Measurements from ENCODE around the gene UCKL1.
A peak's percentile ranks its signal among the peaks of the same experiment; 100 is the strongest.

Gene UCKL1

GRCh38 chr20:63896264-63897105 is 59.7 kb downstream of the UCKL1 start:
- H3K27me3 ChIP-seq (ENCODE audit: low read depth), result no peaks in the 10 kb centered on the region
- peaks cover 8% of the 10 kb centered on the region for H3K36me3 ChIP-seq (replicated peaks)
- in situ Hi-C loops (cut with MboI; ENCODE audit: low sequenced_read_pairs), result no loop called here
- H3K4me3 ChIP-seq, result peak overlapping the region; percentile 58
- no peaks in the 10 kb centered on the region for H3K9me3 ChIP-seq
- H3K4me1 ChIP-seq, result no peaks in the 10 kb centered on the region
- peak in 1 of 2 experiments; percentile 34 for DNase-seq (ENCODE audit: low spot score in 2 of 2)

GRCh38 chr20:63895952-63896263 is 60.3 kb downstream of the UCKL1 start:
- in situ Hi-C loops (cut with MboI; ENCODE audit: low sequenced_read_pairs), result no loop called here
- Histone ChIP-seq H3K4me1 (no peaks in the 10 kb centered on the region), H3K27me3 (ENCODE audit: low read depth) (no peaks in the 10 kb centered on the region), H3K36me3 (replicated peaks) (peaks cover 9% of the 10 kb centered on the region), H3K9me3 (no peaks in the 10 kb centered on the region), H3K4me3 (peak overlapping the region; percentile 58)
- DNase-seq (ENCODE audit: low spot score in 2 of 2), result no peak

- peaks cover 13% of the 10 kb centered on the region for H3K36me3 ChIP-seq (replicated peaks)
- H3K27me3 ChIP-seq (ENCODE audit: low read depth), result no peaks in the 10 kb centered on the region
- no peak for DNase-seq (ENCODE audit: low spot score in 2 of 2)
- H3K4me3 ChIP-seq, result peak overlapping the region; percentile 58
- in situ Hi-C loops (cut with MboI; ENCODE audit: low sequenced_read_pairs), result no loop called here
- H3K9me3 ChIP-seq, result no peaks in the 10 kb centered on the region
- no peaks in the 10 kb centered on the region for H3K4me1 ChIP-seq
Observed at GRCh38 chr20:63895202-63895951, 60.8 kb downstream of the UCKL1 start.

- H3K36me3 ChIP-seq (replicated peaks), result peaks cover 17% of the 10 kb centered on the region
- DNase-seq (ENCODE audit: low spot score in 2 of 2), result peak; percentile 81 to 95
- H3K4me3 ChIP-seq, result peak within 1 kb of the TSS; percentile 58
- no peaks in the 10 kb centered on the region for H3K4me1 ChIP-seq
- in situ Hi-C loops (cut with MboI; ENCODE audit: low sequenced_read_pairs), result no loop called here
- H3K9me3 ChIP-seq, result no peaks in the 10 kb centered on the region
- H3K27me3 ChIP-seq (ENCODE audit: low read depth), result no peaks in the 10 kb centered on the region
Observed at GRCh38 chr20:63894358-63895201, 61.6 kb downstream of the UCKL1 start, which contains the start of gene DNAJC5. TSS of gene DNAJC5 (plus strand) at chr20:63895126. CDS start at chr20:63928346, 33,220 bp downstream.

GRCh38 chr20:63893999-63894357 is 62.2 kb downstream of the UCKL1 start:
- Histone ChIP-seq H3K9me3 (no peaks in the 10 kb centered on the region), H3K27me3 (ENCODE audit: low read depth) (no peaks in the 10 kb centered on the region), H3K4me1 (no peaks in the 10 kb centered on the region), H3K4me3 (peak overlapping the region; percentile 41), H3K36me3 (replicated peaks) (peaks cover 24% of the 10 kb centered on the region)
- DNase-seq (ENCODE audit: low spot score in 2 of 2), result no peak
- in situ Hi-C loops (cut with MboI; ENCODE audit: low sequenced_read_pairs), result no loop called here

GRCh38 chr20:63892402-63892801 is 63.8 kb downstream of the UCKL1 start:
- DNase-seq (ENCODE audit: low spot score in 2 of 2), result no peak

GRCh38 chr20:63891061-63892002 is 64.9 kb downstream of the UCKL1 start:
- Histone ChIP-seq H3K4me3 (no peak overlapping the region), H3K9me3 (no peaks in the 10 kb centered on the region), H3K27me3 (ENCODE audit: low read depth) (no peaks in the 10 kb centered on the region), H3K36me3 (replicated peaks) (peaks cover 30% of the 10 kb centered on the region), H3K4me1 (no peaks in the 10 kb centered on the region)
- no peak for DNase-seq (ENCODE audit: low spot score in 2 of 2)
- in situ Hi-C loops (cut with MboI; ENCODE audit: low sequenced_read_pairs), result no loop called here

More at GRCh38 chr20:63892402-63892801, 63.8 kb downstream of the UCKL1 start:
- Histone ChIP-seq H3K27me3 (ENCODE audit: low read depth) (no peaks in the 10 kb centered on the region), H3K36me3 (replicated peaks) (peaks cover 24% of the 10 kb centered on the region), H3K4me3 (no peak overlapping the region), H3K4me1 (no peaks in the 10 kb centered on the region), H3K9me3 (no peaks in the 10 kb centered on the region)
- in situ Hi-C loops (cut with MboI; ENCODE audit: low sequenced_read_pairs), result no loop called here

GRCh38 chr20:63890616-63891015 is 65.6 kb downstream of the UCKL1 start:
- H3K4me1 ChIP-seq, result no peaks in the 10 kb centered on the region
- no peak overlapping the region for H3K4me3 ChIP-seq
- DNase-seq (ENCODE audit: low spot score in 2 of 2), result no peak
- in situ Hi-C loops (cut with MboI; ENCODE audit: low sequenced_read_pairs), result no loop called here
- H3K27me3 ChIP-seq (ENCODE audit: low read depth), result no peaks in the 10 kb centered on the region
- H3K9me3 ChIP-seq, result no peaks in the 10 kb centered on the region
- H3K36me3 ChIP-seq (replicated peaks), result peaks cover 31% of the 10 kb centered on the region

- Histone ChIP-seq H3K27me3 (ENCODE audit: low read depth) (no peaks in the 10 kb centered on the region), H3K4me3 (no peak overlapping the region), H3K9me3 (no peaks in the 10 kb centered on the region), H3K4me1 (no peaks in the 10 kb centered on the region), H3K36me3 (replicated peaks) (peaks cover 35% of the 10 kb centered on the region)
- DNase-seq (ENCODE audit: low spot score in 2 of 2), result no peak
- in situ Hi-C loops (cut with MboI; ENCODE audit: low sequenced_read_pairs), result no loop called here
Observed at GRCh38 chr20:63890201-63890576, 66.0 kb downstream of the UCKL1 start.
